ENCODE data around the gene NPTX1. TPM values are rescaled to one million over a fixed set of nuclear protein-coding genes. Genes with fewer than 3 reads are reported as not detected.

The NPTX1 gene
- polyA plus RNA-seq, 1 donor from 2014 or later: 0.56 TPM

DNA sequence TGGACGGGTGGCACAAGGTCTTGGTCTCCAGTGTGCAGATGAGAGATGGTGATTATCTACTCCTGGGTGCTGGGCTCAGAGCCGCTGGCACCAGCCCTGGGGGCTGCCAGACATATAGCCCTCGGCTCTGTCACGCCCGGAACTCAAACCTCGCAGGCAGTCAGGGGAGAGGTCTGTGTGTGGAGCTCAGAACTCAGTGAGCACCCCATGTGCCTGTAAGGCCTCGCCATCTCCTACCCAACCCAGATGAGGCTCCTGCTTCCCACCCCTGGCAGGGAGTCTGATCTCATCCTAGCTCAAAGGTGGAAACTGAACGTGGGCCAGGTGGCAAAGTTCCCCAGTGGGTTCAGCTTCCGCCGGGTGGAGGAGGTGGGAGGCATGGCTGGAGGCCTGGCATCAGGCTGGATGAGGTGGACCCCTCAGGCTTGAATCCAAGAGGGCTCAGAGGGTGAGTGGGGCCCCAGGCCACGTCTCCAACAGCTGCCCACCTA, 22.6 kb upstream of the NPTX1 start:
- Histone ChIP-seq H3K4me2 (ENCODE audit: low read length) (no peak overlapping the region), H2AFZ (ENCODE audit: low read depth, low read length) (no peak overlapping the region)

DNA sequence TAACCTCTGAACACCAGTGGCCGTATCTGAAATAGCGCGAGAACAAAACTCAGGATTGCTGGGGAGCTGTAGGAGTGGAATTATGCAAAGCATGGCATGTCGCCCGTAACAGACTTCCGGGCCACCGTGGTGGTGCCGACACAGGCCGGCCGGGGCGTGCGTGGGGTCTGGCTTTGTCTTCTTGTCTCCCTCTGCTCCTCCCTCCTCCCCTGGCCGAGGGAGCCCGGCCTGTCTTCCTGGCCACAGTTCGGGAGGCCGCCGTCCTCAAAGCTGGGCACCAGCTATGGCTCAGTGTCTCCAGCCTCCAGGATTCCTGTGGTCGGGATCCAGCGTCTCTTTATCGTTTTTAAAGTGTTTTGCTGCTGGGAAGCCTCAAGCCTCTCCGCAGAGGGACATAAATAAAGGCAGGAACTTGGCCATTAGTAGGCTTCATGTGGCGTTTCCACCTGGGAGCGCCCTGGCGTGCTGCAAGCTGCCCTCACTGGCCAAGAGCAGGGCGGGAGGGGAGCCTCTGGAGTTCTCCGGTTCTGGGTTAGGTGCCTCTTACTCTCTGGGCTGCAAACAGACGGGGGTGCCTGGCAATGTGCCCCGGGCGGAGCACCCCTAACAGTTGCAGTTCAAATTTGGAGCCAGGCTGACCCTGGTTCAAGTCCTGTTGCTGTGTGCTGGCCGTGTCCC, 22.0 kb upstream of the NPTX1 start:
- no peaks in the 10 kb centered on the region for H3K9me3 ChIP-seq (ENCODE audit: low read length)
- no peaks in the 10 kb centered on the region for H4K20me1 ChIP-seq (ENCODE audit: insufficient read depth)
- H3K9ac ChIP-seq (ENCODE audit: low read length): no peak overlapping the region
- no peak overlapping the region for H3K27ac ChIP-seq (ENCODE audit: low read length)
- no peaks in the 10 kb centered on the region for H3K9me2 ChIP-seq (ENCODE audit: insufficient read depth, low read length)
- H2AFZ ChIP-seq (ENCODE audit: low read depth, low read length): no peak overlapping the region
- no peak overlapping the region for H3K4me2 ChIP-seq (ENCODE audit: low read length)
- TF ChIP-seq SMC3 (conservative IDR thresholded peaks at IDR 0.05; ENCODE audit: poor library complexity) (no peak), POLR2AphosphoS5 (IDR thresholded peaks at IDR 0.05) (no peak), EP300 (conservative IDR thresholded peaks at IDR 0.05; ENCODE audit: poor library complexity, severe bottlenecking) (no peak), EZH2 (IDR thresholded peaks at IDR 0.05; ENCODE audit: borderline replicate concordance, insufficient read depth, low read length, poor library complexity, severe bottlenecking) (no peak), TAF1 (IDR thresholded peaks at IDR 0.05; ENCODE audit: low read depth) (no peak), MXI1 (conservative IDR thresholded peaks at IDR 0.05; ENCODE audit: poor library complexity, severe bottlenecking) (no peak), RAD21 (conservative IDR thresholded peaks at IDR 0.05) (no peak)
- TF ChIP-seq, protein P1, sequence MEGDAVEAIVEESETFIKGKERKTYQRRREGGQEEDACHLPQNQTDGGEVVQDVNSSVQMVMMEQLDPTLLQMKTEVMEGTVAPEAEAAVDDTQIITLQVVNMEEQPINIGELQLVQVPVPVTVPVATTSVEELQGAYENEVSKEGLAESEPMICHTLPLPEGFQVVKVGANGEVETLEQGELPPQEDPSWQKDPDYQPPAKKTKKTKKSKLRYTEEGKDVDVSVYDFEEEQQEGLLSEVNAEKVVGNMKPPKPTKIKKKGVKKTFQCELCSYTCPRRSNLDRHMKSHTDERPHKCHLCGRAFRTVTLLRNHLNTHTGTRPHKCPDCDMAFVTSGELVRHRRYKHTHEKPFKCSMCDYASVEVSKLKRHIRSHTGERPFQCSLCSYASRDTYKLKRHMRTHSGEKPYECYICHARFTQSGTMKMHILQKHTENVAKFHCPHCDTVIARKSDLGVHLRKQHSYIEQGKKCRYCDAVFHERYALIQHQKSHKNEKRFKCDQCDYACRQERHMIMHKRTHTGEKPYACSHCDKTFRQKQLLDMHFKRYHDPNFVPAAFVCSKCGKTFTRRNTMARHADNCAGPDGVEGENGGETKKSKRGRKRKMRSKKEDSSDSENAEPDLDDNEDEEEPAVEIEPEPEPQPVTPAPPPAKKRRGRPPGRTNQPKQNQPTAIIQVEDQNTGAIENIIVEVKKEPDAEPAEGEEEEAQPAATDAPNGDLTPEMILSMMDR (IDR thresholded peaks at IDR 0.05; ENCODE audit: poor library complexity, severe bottlenecking): no peak
- TF ChIP-seq, protein P2, sequence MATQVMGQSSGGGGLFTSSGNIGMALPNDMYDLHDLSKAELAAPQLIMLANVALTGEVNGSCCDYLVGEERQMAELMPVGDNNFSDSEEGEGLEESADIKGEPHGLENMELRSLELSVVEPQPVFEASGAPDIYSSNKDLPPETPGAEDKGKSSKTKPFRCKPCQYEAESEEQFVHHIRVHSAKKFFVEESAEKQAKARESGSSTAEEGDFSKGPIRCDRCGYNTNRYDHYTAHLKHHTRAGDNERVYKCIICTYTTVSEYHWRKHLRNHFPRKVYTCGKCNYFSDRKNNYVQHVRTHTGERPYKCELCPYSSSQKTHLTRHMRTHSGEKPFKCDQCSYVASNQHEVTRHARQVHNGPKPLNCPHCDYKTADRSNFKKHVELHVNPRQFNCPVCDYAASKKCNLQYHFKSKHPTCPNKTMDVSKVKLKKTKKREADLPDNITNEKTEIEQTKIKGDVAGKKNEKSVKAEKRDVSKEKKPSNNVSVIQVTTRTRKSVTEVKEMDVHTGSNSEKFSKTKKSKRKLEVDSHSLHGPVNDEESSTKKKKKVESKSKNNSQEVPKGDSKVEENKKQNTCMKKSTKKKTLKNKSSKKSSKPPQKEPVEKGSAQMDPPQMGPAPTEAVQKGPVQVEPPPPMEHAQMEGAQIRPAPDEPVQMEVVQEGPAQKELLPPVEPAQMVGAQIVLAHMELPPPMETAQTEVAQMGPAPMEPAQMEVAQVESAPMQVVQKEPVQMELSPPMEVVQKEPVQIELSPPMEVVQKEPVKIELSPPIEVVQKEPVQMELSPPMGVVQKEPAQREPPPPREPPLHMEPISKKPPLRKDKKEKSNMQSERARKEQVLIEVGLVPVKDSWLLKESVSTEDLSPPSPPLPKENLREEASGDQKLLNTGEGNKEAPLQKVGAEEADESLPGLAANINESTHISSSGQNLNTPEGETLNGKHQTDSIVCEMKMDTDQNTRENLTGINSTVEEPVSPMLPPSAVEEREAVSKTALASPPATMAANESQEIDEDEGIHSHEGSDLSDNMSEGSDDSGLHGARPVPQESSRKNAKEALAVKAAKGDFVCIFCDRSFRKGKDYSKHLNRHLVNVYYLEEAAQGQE (IDR thresholded peaks at IDR 0.05; ENCODE audit: borderline replicate concordance): no peak
- H3K36me3 ChIP-seq (ENCODE audit: insufficient read depth, low read length): no peaks in the 10 kb centered on the region
- H3K4me3 ChIP-seq (ENCODE audit: low read length): no peak overlapping the region
- H3K27me3 ChIP-seq (ENCODE audit: insufficient read depth, low read depth, low read length): no peaks in the 10 kb centered on the region
- H3K79me2 ChIP-seq (replicated peaks; ENCODE audit: insufficient read depth, low read length): no peaks in the 10 kb centered on the region
- H3F3A ChIP-seq (ENCODE audit: insufficient read depth, low read length, poor library complexity, severe bottlenecking): no peaks in the 10 kb centered on the region

More for the DNA sequence above, 22.6 kb upstream of the NPTX1 start:
- no peaks in the 10 kb centered on the region for H3K79me2 ChIP-seq (replicated peaks; ENCODE audit: insufficient read depth, low read length)
- no peaks in the 10 kb centered on the region for H3K36me3 ChIP-seq (ENCODE audit: insufficient read depth, low read length)
- H3F3A ChIP-seq (ENCODE audit: insufficient read depth, low read length, poor library complexity, severe bottlenecking): no peaks in the 10 kb centered on the region
- no peak overlapping the region for H3K4me3 ChIP-seq (ENCODE audit: low read length)
- no peaks in the 10 kb centered on the region for H3K9me3 ChIP-seq (ENCODE audit: low read length)
- no peaks in the 10 kb centered on the region for H3K27me3 ChIP-seq (ENCODE audit: insufficient read depth, low read depth, low read length)
- TF ChIP-seq MXI1 (conservative IDR thresholded peaks at IDR 0.05; ENCODE audit: poor library complexity, severe bottlenecking) (no peak), RAD21 (conservative IDR thresholded peaks at IDR 0.05) (no peak)
- no peaks in the 10 kb centered on the region for H4K20me1 ChIP-seq (ENCODE audit: insufficient read depth)
- H3K9me2 ChIP-seq (ENCODE audit: insufficient read depth, low read length): no peaks in the 10 kb centered on the region
- H3K9ac ChIP-seq (ENCODE audit: low read length): no peak overlapping the region
- no peak overlapping the region for H3K27ac ChIP-seq (ENCODE audit: low read length)

Measured in neural cell (in vitro differentiated cells).